ENCODE measurements around the gene ADAM22.

- TF ChIP-seq CTCF (IDR thresholded peaks at IDR 0.05), result no peak
- no peak for TF ChIP-seq POLR2A (IDR thresholded peaks at IDR 0.05)
These were observed 233.7 kb downstream of the ADAM22 start for GRCh38 chr7:88167721-88168120.
